ENCODE results near the gene TGFBR2. TPM values are rescaled to one million over a fixed set of nuclear protein-coding genes. Genes with fewer than 3 reads are reported as not detected.

TGFBR2 gene
- total RNA-seq, 1 experiment from 2014 or later, result 48.2 TPM

DNA sequence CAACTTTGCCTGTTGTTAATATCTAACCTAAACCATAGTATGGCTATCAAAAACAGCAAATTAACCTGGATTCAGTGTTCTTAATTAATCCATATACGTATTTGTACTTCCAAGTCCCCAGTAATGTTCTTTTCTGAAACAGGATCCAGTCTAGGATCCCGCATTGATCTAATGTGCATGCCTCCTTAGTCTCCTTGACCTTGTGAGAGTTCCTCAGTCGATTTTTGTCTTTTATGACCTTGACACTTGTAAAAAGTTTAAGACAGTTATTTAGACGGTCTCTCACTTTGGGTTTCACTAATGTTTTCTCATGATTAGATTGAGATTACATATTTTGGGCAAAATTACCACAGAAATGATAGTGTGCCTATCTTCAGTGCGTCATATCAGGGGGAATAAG is 69.4 kb downstream of the TGFBR2 start:
- H2AFZ ChIP-seq (ENCODE audit: low read length), result no peak overlapping the region
- peaks cover 20% of the 10 kb centered on the region for H3K4me1 ChIP-seq (ENCODE audit: insufficient read depth, low read length)
- POLR2A ChIA-PET (ENCODE audit: unreplicated experiment), result no interaction called here
- no peaks in the 10 kb centered on the region for H3K9me2 ChIP-seq (replicated peaks; ENCODE audit: low read length)
- H4K20me1 ChIP-seq (ENCODE audit: low read length), result no peaks in the 10 kb centered on the region
- CTCF ChIA-PET, result no interaction called here
- H3K4me2 ChIP-seq (ENCODE audit: low read length), result peak overlapping the region; percentile 2; the same call in 1 of the 2 replicates
- intact Hi-C loops (cut with micrococcal nuclease), result no loop called here
- H3K9ac ChIP-seq (ENCODE audit: low read length), result no peak overlapping the region
- no TSS peak for BruUV-seq (replicated peaks)
- no peaks in the 10 kb centered on the region for H3K9me3 ChIP-seq (ENCODE audit: low read length)
- H3K4me3 ChIP-seq (ENCODE audit: low read length), result no peak overlapping the region
- H3K27me3 ChIP-seq (ENCODE audit: low read length), result no peaks in the 10 kb centered on the region
- H3K27ac ChIP-seq (ENCODE audit: low read length), result peak overlapping the region; percentile 14; the same call in 1 of the 2 replicates
- no peaks in the 10 kb centered on the region for H3F3A ChIP-seq (ENCODE audit: low read length, unreplicated experiment)
- peaks cover 30% of the 10 kb centered on the region for H3K79me2 ChIP-seq (ENCODE audit: low read length)
- DNase-seq (no peak), ATAC-seq (no peak)
- peaks cover 74% of the 10 kb centered on the region for H3K36me3 ChIP-seq (ENCODE audit: low read depth, low read length)
- no peak for TF ChIP-seq EZH2phosphoT487 (IDR thresholded peaks at IDR 0.05; ENCODE audit: borderline replicate concordance, low read length)
- TF ChIP-seq EZH2 (IDR thresholded peaks at IDR 0.05; ENCODE audit: low read length, unreplicated experiment), result no peak
- TF ChIP-seq, protein P1, sequence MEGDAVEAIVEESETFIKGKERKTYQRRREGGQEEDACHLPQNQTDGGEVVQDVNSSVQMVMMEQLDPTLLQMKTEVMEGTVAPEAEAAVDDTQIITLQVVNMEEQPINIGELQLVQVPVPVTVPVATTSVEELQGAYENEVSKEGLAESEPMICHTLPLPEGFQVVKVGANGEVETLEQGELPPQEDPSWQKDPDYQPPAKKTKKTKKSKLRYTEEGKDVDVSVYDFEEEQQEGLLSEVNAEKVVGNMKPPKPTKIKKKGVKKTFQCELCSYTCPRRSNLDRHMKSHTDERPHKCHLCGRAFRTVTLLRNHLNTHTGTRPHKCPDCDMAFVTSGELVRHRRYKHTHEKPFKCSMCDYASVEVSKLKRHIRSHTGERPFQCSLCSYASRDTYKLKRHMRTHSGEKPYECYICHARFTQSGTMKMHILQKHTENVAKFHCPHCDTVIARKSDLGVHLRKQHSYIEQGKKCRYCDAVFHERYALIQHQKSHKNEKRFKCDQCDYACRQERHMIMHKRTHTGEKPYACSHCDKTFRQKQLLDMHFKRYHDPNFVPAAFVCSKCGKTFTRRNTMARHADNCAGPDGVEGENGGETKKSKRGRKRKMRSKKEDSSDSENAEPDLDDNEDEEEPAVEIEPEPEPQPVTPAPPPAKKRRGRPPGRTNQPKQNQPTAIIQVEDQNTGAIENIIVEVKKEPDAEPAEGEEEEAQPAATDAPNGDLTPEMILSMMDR (conservative IDR thresholded peaks at IDR 0.05; ENCODE audit: low read depth, low read length), result no peak

DNA sequence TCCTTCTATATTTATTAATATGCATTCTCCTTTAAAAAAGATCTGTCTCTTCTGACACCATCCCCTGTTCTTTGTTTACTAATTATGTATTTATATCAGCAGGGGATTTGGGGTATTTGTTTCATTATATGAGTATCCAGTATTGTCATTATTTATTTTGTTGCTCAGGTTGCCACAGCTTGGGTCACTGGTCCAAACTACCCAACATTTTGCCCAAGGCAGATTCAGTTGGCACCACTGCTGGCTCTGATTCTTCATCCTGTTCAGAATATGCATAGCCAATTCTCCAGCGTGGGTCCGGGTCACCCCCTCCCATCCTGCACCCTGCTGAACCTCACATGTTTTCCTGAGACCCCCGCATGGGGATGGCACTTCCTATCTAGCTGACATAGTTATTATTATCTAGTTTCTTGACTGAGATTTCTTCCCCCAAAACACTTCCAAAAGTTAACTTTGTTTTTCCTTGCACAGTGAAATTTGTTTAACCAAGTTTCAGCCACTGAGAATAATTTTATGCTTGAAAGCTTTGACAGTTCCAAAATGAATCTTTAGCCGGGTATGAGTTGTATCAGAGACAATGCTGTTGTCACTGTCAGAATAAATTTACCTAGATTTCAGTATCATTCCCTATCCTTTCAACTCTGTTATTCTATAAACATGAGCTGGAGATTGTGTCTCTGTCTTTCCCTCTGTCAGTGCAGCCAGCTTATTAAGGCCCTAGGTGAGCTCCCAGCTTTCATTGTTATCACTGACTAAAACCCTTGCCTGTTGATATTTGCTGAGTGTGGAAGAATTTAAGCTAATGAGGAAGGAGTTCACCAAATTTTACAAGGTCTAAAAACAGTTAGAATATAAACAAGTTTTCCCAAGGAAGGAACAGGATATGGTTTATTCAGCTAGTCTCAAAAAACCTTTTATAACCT is 70.3 kb downstream of the TGFBR2 start:
- POLR2A ChIA-PET (ENCODE audit: unreplicated experiment), result interaction anchor here (0.6 kb wide), 1 partner anchor 34 kb away, joined by 4 read pairs; no protein-coding TSS in a partner anchor
- peaks cover 65% of the 10 kb centered on the region for H3K36me3 ChIP-seq (ENCODE audit: low read depth, low read length)
- peaks cover 30% of the 10 kb centered on the region for H3K79me2 ChIP-seq (ENCODE audit: low read length)

More for the DNA sequence above, 70.3 kb downstream of the TGFBR2 start:
- no TSS peak for BruUV-seq (replicated peaks)
- no peaks in the 10 kb centered on the region for H3K9me2 ChIP-seq (replicated peaks; ENCODE audit: low read length)
- H4K20me1 ChIP-seq (ENCODE audit: low read length), result no peaks in the 10 kb centered on the region
- peaks cover 4% of the 10 kb centered on the region for H3F3A ChIP-seq (ENCODE audit: low read length, unreplicated experiment)
- peak; percentile 64 for DNase-seq
- no peak overlapping the region for H3K9ac ChIP-seq (ENCODE audit: low read length)
- no peak overlapping the region for H3K27ac ChIP-seq (ENCODE audit: low read length)
- H3K4me2 ChIP-seq (ENCODE audit: low read length), result peak overlapping the region; percentile 2; the same call in 1 of the 2 replicates
- intact Hi-C loops (cut with micrococcal nuclease), result no loop called here
- peaks cover 30% of the 10 kb centered on the region for H3K4me1 ChIP-seq (ENCODE audit: insufficient read depth, low read length)
- no peak overlapping the region for H3K4me3 ChIP-seq (ENCODE audit: low read length)
- peak; percentile 54 for ATAC-seq
- no peaks in the 10 kb centered on the region for H3K27me3 ChIP-seq (ENCODE audit: low read length)
- TF ChIP-seq EZH2phosphoT487 (IDR thresholded peaks at IDR 0.05; ENCODE audit: borderline replicate concordance, low read length), result no peak
- no peak for TF ChIP-seq EZH2 (IDR thresholded peaks at IDR 0.05; ENCODE audit: low read length, unreplicated experiment)
- TF ChIP-seq, protein P1 (conservative IDR thresholded peaks at IDR 0.05; ENCODE audit: low read depth, low read length), result no peak
- no peak overlapping the region for H2AFZ ChIP-seq (ENCODE audit: low read length)
- H3K9me3 ChIP-seq (ENCODE audit: low read length), result no peaks in the 10 kb centered on the region
- CTCF ChIA-PET, result no interaction called here

Data from PC-3 (cell line).